Neural cell (in vitro differentiated cells): ENCODE data around the gene COL20A1. TPM values are rescaled to one million over a fixed set of nuclear protein-coding genes. Genes with fewer than 3 reads are reported as not detected.

ENCODE experiments used
- H2AFZ ChIP-seq: fragments of 200-600, 300-800 bp; sonication (generic), shearing (Covaris generic); 2 replicates; pipeline ENCODE4 v1.6.0; 2014; ENCODE audit warnings: low read depth, mild to moderate bottlenecking, antibody characterized with exemption, low read length, moderate library complexity
- H3F3A ChIP-seq: fragments of 200-600 bp; shearing (Covaris generic); 2 replicates; pipeline ENCODE4 v1.6.1; 2016; ENCODE audit warnings: mild to moderate bottlenecking, moderate library complexity, mixed read lengths, antibody characterized with exemption, low read length; ENCODE audit not compliant: insufficient read depth, poor library complexity, severe bottlenecking
- H3K27ac ChIP-seq: fragments of 200-600, 300-800 bp; sonication (generic), shearing (Covaris generic); 2 replicates; pipeline ENCODE4 v1.5.1; 2014; ENCODE audit warnings: mild to moderate bottlenecking, low read length, moderate library complexity
- H3K27me3 ChIP-seq: fragments of 300-800, 200-600 bp; sonication (generic), shearing (Covaris generic); 2 replicates; pipeline ENCODE4 v1.6.0; 2014; ENCODE audit warnings: mild to moderate bottlenecking, low read depth, low read length, moderate library complexity; ENCODE audit not compliant: insufficient read depth
- H3K36me3 ChIP-seq: fragments of 300-800, 200-600 bp; sonication (generic), shearing (Covaris generic); 2 replicates; pipeline ENCODE4 v1.5.1; 2014; ENCODE audit warnings: mild to moderate bottlenecking, antibody characterized with exemption, low read length, moderate library complexity; ENCODE audit not compliant: insufficient read depth
- H3K4me2 ChIP-seq: fragments of 300-800, 200-600 bp; sonication (generic), shearing (Covaris generic); 2 replicates; pipeline ENCODE4 v1.6.0; 2014; ENCODE audit warnings: mild to moderate bottlenecking, low read length
- H3K4me3 ChIP-seq: fragments of 300-800, 200-600 bp; sonication (generic), shearing (Covaris generic); 2 replicates; pipeline ENCODE4 v1.5.1; 2014; ENCODE audit warnings: mild to moderate bottlenecking, low read length, moderate library complexity
- H3K79me2 ChIP-seq: fragments of 200-600 bp; shearing (Covaris generic); replicated peaks from 2 replicates; pipeline ENCODE4 v1.6.0; 2014; ENCODE audit warnings: mild to moderate bottlenecking, low read length, moderate library complexity; ENCODE audit not compliant: insufficient read depth
- H3K9ac ChIP-seq: fragments of 300-800, 200-600 bp; sonication (generic), shearing (Covaris generic); 2 replicates; pipeline ENCODE4 v1.6.1; 2016; ENCODE audit warnings: mild to moderate bottlenecking, low read length, mixed read lengths
- H3K9me2 ChIP-seq: fragments of 200-600 bp; shearing (Covaris generic); 2 replicates; pipeline ENCODE4 v1.6.1; 2016; ENCODE audit warnings: mild to moderate bottlenecking, low read length, mixed read lengths; ENCODE audit not compliant: insufficient read depth
- H3K9me3 ChIP-seq: fragments of 200-600, 300-800 bp; sonication (generic), shearing (Covaris generic); 2 replicates; pipeline ENCODE4 v1.6.1; 2016; ENCODE audit warnings: mild to moderate bottlenecking, mixed run types, low read length, moderate library complexity, mixed read lengths
- H4K20me1 ChIP-seq: fragments of 200-600 bp; shearing (Covaris generic); 2 replicates; pipeline ENCODE4 v1.6.1; 2016; ENCODE audit warnings: mild to moderate bottlenecking, mixed run types; ENCODE audit not compliant: insufficient read depth
- CTCF ChIP-seq: fragments of 450-650 bp; IDR thresholded peaks from 2 replicates; pipeline ENCODE4 v1.5.1; 2014; ENCODE audit warnings: antibody characterized with exemption, mild to moderate bottlenecking, moderate library complexity; ENCODE audit not compliant: poor library complexity, severe bottlenecking
- EP300 ChIP-seq: fragments of 450-650 bp; conservative IDR thresholded peaks from 2 replicates; pipeline ENCODE4 v1.6.1; 2014; ENCODE audit warnings: antibody characterized with exemption, mild to moderate bottlenecking, moderate library complexity; ENCODE audit not compliant: poor library complexity, severe bottlenecking
- EZH2 ChIP-seq: fragments of 200-600, 300-800 bp; shearing (Covaris generic), sonication (generic); IDR thresholded peaks from 2 replicates; pipeline ENCODE4 v1.6.1; 2014; ENCODE audit warnings: antibody characterized with exemption, low read length, borderline replicate concordance, mild to moderate bottlenecking; ENCODE audit not compliant: insufficient read depth, poor library complexity, severe bottlenecking
- MXI1 ChIP-seq: fragments of 450-650 bp; conservative IDR thresholded peaks from 2 replicates; pipeline ENCODE4 v1.6.1; 2014; ENCODE audit warnings: antibody characterized with exemption, mild to moderate bottlenecking; ENCODE audit not compliant: poor library complexity, severe bottlenecking
- POLR2AphosphoS5 ChIP-seq: IDR thresholded peaks from 2 replicates; pipeline ENCODE4 v1.6.1; 2012
- RAD21 ChIP-seq: fragments of 450-650 bp; conservative IDR thresholded peaks from 2 replicates; pipeline ENCODE4 v1.6.1; 2014; ENCODE audit warnings: antibody characterized with exemption, mild to moderate bottlenecking, moderate library complexity
- REST ChIP-seq: IDR thresholded peaks from 2 replicates; pipeline ENCODE4 v1.6.1; 2012; ENCODE audit warnings: borderline replicate concordance
- SMC3 ChIP-seq: fragments of 450-650 bp; conservative IDR thresholded peaks from 2 replicates; pipeline ENCODE4 v1.6.1; 2014; ENCODE audit warnings: antibody characterized with exemption, mild to moderate bottlenecking, moderate library complexity; ENCODE audit not compliant: poor library complexity
- TAF1 ChIP-seq: IDR thresholded peaks from 2 replicates; pipeline ENCODE4 v1.6.1; 2012; ENCODE audit warnings: low read depth
- polyA plus RNA-seq: library from polyadenylated mRNA; depleted of rRNA; stranded (reverse); fragments of >200 nt; gene quantifications from 2 replicates; pipeline ENCODE4 v1.2.3, GENCODE V29; 2014

The COL20A1 gene
- polyA plus RNA-seq, 1 donor from 2014 or later, result 1.1 TPM

GRCh38 chr20:63330084-63330760, 37.2 kb downstream of the COL20A1 start:
- H3K4me2 ChIP-seq, result no peak overlapping the region
- TF ChIP-seq CTCF (no peak), TAF1 (no peak), RAD21 (no peak), POLR2AphosphoS5 (no peak), REST (no peak), MXI1 (no peak), EZH2 (no peak), SMC3 (no peak), EP300 (no peak)
- no peaks in the 10 kb centered on the region for H3K9me3 ChIP-seq
- H3K27ac ChIP-seq, result no peak overlapping the region
- no peak overlapping the region for H3K4me3 ChIP-seq
- no peaks in the 10 kb centered on the region for H4K20me1 ChIP-seq
- no peaks in the 10 kb centered on the region for H3K9me2 ChIP-seq
- H3K9ac ChIP-seq, result no peak overlapping the region
- H3F3A ChIP-seq, result no peaks in the 10 kb centered on the region
- no peaks in the 10 kb centered on the region for H3K27me3 ChIP-seq
- no peaks in the 10 kb centered on the region for H3K79me2 ChIP-seq
- H3K36me3 ChIP-seq, result no peaks in the 10 kb centered on the region
- H2AFZ ChIP-seq, result no peak overlapping the region

GRCh38 chr20:63330940-63331339, 38.0 kb downstream of the COL20A1 start:
- no peak overlapping the region for H3K9ac ChIP-seq
- TF ChIP-seq REST (no peak), RAD21 (no peak), SMC3 (no peak), CTCF (no peak), EZH2 (no peak), MXI1 (no peak), POLR2AphosphoS5 (no peak), TAF1 (no peak), EP300 (no peak)
- no peak overlapping the region for H3K4me2 ChIP-seq
- H2AFZ ChIP-seq, result no peak overlapping the region
- no peaks in the 10 kb centered on the region for H3F3A ChIP-seq
- H3K79me2 ChIP-seq, result no peaks in the 10 kb centered on the region
- H3K36me3 ChIP-seq, result no peaks in the 10 kb centered on the region
- no peaks in the 10 kb centered on the region for H3K27me3 ChIP-seq
- no peaks in the 10 kb centered on the region for H3K9me3 ChIP-seq
- no peaks in the 10 kb centered on the region for H4K20me1 ChIP-seq
- no peak overlapping the region for H3K4me3 ChIP-seq
- no peaks in the 10 kb centered on the region for H3K9me2 ChIP-seq
- H3K27ac ChIP-seq, result no peak overlapping the region
